GM19193 (cell line): ENCODE measurements around the gene KCNJ9.

Experiments used
- POLR2A ChIP-seq: IDR thresholded peaks from 4 replicates; pipeline ENCODE4 v1.6.1; 2011; ENCODE audit not compliant: insufficient read depth, insufficient read length; ENCODE audit errors: extremely low read depth

The KCNJ9 gene

DNA sequence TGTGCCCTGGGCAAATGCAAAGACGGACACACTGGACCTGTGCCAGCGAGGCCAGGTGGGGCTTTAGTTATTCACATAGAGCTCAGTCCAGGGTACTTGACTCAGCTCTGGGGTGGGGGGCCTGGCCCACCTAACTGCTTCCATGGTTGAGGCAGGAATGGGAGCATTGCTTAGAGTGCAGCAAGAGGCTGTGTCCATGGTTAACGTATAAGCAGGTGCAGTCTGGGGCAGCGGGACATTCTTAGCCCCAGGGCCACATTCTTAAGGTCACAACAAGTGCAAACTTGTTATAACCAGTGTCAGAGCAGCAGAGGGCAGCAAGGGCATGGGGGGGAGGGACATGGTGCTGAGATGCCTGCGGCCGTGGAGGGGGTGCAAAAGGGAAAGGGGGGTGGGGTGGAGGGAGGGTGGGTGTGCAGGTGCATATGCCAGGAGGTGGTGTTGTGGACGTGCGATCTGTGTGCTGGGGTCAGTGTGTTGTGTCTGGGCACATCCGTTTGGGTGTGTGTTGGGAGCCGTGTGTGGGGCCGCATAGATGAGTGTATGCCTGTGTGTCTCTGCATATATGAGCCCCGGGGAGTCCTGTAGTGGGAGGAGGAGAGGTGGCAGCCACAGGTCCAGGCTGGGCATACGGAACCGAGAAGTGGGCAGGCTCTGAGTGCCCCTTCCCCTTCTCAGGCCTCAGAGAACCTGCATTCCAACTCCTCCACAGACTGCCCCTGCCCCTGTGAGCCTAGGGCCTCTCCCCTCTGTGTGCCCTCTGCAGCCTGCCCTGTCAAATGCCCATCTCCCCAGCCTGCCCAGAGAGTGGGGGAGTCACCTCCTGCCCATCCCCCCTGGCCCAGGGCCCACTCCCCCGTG is 19.7 kb upstream of the KCNJ9 start:
- no peak for TF ChIP-seq POLR2A

DNA sequence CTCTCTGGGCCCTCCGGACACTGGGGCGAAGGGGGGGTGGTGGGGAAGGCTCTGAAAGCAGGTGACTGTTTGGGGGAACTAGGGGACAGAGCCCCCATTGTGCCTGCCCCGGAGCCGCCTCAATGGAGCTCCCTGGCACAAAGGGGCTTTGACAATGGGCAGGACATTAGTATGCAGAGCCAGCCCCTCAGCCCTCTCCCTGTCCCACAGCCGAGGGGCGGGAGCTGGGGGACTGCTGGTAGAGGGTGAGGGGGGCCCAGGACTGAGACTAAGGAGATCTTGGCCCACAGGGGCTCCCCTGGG is 19.2 kb upstream of the KCNJ9 start:
- TF ChIP-seq POLR2A = no peak

DNA sequence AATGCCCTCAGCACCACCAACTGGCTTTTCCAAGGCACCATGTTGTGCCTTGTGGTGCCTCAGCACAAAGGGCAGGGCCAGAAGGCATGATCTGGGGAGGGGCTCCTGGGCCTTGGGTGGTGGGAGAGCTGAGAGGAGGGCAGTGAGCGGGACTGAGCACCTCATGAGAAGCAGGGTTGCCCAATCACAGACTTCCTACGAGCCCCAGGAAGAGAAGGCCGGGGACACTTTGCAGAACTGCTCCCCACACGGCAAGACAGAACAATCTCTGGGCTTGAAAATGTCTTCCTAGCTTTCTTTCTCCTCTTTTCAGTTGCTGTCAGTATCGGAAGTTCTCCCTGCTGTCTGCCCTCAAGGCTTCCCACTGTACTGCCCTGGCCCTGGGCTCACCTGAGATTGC is 18.2 kb upstream of the KCNJ9 start:
- no peak for TF ChIP-seq POLR2A

DNA sequence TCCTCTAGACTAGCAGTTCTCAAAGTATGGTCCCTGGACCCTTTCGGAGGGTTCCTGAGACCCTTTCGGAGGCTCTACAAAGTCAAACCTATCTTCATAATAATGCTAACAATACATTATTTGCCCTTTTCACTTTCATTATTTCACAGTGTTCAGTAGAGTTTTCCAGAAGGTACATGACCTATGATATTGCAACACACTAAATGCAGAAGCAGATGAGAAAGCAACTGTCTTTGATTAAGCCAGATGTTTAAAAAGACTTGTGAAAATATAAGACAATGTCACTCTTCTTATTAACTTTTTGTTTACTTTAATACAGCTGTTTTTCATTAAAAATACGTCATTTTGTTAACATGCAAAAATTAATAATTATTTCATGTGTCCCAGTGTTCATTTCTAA is 17.2 kb upstream of the KCNJ9 start:
- no peak for TF ChIP-seq POLR2A

DNA sequence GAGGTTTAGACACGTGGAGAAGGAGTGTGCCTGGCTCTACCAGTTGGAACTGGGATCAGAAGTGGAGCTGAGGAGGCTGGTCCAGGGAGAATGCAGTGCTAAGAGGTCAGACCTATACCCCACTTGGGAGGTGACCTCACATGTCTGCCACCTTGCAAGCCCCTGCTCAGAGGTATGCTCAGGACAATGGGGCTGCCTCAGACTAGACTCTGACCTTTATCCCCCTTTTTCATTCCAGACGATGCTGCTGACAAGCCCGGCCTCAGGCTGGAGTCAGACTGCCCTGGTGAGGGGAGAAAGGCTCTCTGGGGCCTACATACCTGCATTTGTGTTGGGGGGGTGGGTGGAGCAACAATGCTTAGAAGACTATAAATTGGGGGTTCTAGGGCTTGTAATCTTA is 16.6 kb upstream of the KCNJ9 start:
- no peak for TF ChIP-seq POLR2A

DNA sequence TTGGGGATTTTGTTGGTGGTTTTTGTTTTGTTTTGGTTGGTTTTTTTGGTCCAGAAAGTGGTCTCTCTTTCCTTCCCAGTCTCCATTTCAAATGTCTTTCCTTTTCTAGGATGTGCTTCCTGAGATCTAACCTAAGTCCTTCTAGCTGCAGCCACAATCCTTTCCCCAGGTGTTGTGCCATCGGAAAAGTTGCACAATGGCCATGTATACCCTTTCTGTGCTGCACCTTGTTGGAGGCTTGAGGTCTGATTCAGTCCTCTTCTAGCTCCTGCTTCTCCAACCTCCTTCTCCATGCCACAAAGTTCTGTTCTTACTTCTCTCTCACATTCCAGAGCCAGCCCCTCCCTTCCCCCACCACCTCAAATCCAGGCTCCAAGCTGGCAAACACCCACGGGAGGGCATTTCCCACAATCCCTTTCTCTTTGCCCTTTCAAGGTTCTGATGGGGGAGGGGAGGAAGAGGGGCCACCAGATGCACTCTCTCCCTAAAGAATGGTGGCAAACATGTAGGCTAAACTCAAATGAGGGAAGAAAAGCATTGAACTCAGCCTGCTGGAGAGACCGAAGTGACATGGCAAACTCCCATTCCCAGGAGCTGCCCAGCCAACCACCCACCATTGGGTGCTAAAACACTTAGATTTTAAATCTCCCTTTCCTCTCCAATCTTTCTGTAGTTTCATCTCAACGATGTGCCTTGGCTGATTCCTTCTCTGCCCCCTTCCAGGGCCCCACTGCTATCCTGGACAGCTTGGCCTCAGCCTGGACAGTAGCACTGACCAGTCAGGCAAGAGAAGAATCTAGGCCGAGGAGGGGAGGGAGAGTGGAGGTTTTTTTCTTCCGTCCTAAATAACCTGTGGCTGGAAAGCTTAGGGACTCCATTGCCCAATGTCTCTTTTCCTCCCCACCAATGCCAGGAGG is 14.3 kb upstream of the KCNJ9 start:
- no peak for TF ChIP-seq POLR2A

DNA sequence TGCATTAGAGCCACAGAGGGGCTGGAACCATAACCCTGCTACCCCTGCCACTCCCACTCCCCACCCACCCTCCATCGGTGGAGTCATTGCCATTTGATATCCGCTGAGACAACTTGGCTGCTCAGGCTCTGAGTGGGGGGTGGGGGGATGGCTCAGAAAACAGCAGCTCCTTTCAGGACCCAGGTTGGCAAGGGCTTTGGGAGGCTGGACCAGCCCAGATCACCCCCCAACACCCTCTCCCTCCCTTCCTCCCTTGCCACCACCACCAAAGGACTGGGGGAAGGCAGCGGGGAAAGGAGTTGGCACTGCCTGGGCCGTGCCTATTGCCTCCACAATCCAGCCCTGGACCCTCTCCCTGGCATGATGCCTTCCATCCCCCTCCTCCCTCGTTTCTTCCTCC is 13.1 kb upstream of the KCNJ9 start:
- no peak for TF ChIP-seq POLR2A

DNA sequence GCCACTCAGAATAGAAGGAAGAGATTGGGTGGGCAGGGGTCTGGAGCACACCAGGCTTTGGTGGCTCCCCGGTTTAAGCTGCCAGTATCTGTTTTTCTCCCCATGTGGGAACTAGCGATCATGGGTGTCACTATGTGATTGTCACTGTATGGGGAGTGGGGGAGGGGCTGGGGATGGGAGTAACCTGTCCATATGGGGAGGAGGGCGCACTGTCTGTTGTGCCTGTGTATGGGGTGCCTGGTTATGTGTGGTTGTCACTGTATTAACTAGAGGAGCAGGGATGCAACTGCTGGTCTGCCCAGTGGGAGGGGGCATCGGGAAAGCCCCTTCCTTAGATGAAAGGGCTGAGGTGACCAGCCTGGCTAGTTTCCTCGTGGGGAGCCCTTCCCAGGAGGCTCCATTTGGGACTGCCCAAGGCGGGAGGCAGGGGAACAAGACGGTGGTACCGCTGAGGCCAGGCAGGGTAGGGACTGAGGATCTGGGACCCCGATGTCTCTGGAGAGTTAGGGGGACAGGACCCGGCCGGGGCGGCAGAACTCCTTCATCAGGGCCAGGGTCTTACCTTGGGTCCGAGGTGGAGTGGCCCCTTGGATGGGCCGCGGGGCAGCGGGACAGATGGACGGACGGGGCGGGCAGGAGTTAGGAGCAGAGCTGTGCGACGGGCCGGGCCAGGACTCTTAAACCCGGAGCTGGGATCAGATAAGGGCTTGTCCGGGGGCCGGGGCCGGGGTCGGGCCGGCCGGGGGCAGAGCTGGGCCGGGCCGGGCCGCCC is 11.7 kb upstream of the KCNJ9 start, which contains the start of gene KCNJ10:
Gene KCNJ10, minus strand, starts transcription at position 701 of the 772 bp plus-strand sequence. CDS start 27,628 bp downstream, outside the sequence.
- TF ChIP-seq POLR2A = no peak

DNA sequence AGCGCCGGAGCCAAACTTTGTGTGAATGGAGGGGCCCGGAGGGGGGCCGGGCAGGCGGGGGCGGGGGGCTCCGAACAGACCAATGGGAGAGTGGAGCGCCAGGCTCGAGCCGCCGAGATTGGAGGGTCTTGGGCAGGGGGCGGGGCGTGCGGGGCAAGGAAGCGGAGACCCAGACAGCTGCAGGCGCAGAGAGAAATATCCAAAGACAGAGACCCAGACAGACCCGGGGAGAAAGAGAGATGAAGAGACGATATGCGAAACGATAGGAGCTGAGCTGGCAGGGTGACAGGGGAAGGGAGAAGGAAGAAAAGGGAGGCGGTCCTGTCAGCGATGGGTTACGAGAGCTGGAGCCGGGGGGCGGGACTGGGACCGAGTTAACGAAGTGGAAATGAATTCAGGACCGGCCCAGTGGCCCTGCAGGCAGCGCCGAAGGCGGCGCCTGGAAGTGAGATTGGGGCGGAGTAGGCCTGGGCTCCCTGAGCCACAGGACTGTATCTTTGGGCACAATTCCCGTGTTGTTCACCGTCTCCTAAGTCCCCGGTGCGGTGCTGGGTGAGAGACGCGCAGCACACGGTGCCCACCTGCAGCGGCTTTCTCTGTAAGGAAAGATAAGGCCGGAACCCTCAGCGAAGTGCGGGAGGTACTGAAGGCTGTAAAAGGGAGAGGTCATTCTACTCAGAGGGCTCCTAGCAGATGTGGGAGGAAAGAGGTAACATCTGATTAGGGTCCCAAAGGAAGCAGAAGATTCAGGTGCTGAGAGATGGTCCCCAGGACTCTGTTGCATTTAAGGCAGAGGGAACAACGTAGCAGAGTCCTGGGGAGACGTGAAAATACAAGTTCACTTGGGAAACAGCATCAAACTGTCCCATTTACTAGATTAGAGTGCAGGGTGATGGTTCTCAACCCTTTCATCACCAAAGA is 10.8 kb upstream of the KCNJ9 start:
- TF ChIP-seq POLR2A = no peak

DNA sequence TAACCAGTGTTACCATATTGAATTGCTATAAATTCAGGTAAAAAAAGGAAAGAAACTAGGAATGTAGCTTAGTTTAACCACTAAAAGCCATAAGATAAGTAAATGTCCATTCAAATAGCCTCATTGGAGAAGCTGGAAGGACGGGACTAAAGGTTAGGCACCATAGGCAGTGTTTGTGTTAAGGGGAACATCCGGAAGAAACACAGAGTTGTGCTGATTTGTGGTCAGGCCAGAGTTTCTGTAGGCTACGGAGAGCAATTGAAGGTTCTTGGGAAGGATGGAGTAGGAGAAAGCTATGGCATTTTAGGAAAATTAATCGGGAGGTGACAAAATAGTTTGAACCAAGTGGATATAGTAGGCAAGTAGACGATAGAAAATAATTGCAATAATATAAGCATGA is 10.0 kb upstream of the KCNJ9 start:
- TF ChIP-seq POLR2A = no peak

DNA sequence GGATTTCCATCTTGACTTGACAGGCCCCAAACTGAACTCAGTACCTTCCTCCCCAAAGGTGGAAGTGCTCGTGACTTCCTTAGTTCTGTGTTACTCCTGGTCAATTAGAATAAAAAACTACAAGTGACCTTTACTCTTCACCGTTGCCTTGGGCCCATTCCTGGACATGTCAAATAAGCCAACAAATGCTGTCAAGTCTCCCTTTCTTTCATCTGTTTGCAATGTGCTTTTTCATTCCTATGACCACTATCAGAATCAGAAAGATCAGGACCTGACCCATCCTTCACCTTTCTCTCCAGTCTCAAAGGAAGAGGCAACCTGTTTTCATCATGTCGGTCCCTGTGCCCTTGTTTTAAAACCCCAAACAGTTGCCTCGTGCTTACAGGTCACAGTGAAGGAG is 6.5 kb upstream of the KCNJ9 start:
- TF ChIP-seq POLR2A = no peak

DNA sequence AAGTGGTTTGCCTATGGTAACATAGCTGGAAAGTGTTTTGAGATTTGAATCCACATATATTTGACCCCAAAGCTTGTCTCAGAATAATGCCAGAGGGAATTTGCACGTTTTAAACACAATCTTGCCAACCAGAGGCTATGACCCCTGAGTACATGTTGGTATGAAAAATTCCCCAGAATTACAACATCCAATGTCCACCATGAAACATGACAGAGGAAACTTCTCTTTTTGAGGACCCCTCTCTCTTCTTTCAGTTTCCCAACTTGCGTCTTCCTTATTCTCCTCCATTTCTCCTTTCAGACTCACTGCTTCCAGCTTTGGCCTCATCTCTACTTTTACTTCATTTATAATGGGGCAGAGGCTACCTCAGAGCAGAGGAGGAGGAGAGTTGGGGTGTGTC is 5.5 kb upstream of the KCNJ9 start:
- no peak for TF ChIP-seq POLR2A

DNA sequence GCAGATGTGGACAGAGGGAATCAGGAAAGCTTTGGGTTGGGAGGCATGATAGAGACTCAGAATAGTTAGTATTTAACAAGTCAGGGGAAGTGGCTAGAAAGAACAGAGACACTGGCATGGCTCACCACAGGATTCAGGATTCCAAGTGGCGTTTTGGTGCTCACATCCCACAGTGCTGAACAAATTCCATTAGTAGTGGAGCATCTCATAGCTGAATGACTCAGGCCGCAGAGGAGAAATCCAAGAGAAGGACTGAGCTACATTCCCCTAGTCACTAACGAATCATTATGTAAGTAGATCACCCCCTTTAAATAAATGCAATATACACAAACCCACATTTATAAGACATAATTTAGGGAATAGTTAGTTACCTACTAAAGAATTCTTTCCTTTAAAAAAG is 5.0 kb upstream of the KCNJ9 start:
- TF ChIP-seq POLR2A = no peak

DNA sequence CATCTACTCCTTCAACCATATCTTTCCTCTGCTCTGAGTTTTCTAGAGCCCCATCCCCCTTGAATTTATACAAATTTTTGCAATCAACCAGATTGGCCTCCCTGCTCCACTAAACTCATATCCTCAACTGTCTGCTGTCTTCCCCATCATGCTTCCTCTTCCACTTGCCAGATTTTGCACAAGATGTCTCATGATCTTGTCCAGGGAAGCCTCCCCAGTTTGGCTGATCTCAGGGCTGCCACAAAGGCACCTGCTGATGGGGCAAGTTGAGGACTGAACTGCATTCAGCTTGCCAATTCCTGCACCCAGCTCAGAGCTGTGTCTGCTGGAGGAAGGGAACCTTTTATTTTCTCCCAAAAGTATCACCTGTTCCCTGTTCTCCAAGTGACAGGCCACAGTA is 3.9 kb upstream of the KCNJ9 start:
- no peak for TF ChIP-seq POLR2A
